H9 (cell line): ENCODE data around the gene SH3BP5. TPM values are rescaled to one million over a fixed set of nuclear protein-coding genes. Genes with fewer than 3 reads are reported as not detected.

ENCODE experiments used
- DNase-seq: peaks from one replicate; pipeline ENCODE4 v3.0.0-alpha.2; 2017
- H2AFZ ChIP-seq: one replicate; pipeline ENCODE4 v1.6.1; 2013; ENCODE audit warnings: mild to moderate bottlenecking, low read length, control low read depth, moderate library complexity
- H2AK5ac ChIP-seq: 2 replicates; pipeline ENCODE4 v1.6.1; 2013; ENCODE audit warnings: low read length, control low read depth, mixed read lengths; ENCODE audit not compliant: insufficient read length
- H2BK120ac ChIP-seq: one replicate; pipeline ENCODE4 v1.6.1; 2013; ENCODE audit warnings: low read depth, mild to moderate bottlenecking, low read length, control low read depth, inconsistent platforms; ENCODE audit not compliant: poor library complexity, severe bottlenecking
- H2BK12ac ChIP-seq: 2 replicates; pipeline ENCODE4 v1.6.1; 2013; ENCODE audit warnings: low read length, control low read depth, mixed read lengths, low read depth; ENCODE audit not compliant: insufficient read length
- H2BK15ac ChIP-seq: 2 replicates; pipeline ENCODE4 v1.6.1; 2013; ENCODE audit warnings: low read depth, low read length, control low read depth
- H2BK20ac ChIP-seq: one replicate; pipeline ENCODE4 v1.6.1; 2013; ENCODE audit warnings: low read depth, mild to moderate bottlenecking, low read length, control low read depth, inconsistent platforms; ENCODE audit not compliant: poor library complexity, severe bottlenecking
- H2BK5ac ChIP-seq: 2 replicates; pipeline ENCODE4 v1.6.1; 2013; ENCODE audit warnings: low read length, control low read depth, mixed read lengths; ENCODE audit not compliant: insufficient read length
- H3K14ac ChIP-seq: 2 replicates; pipeline ENCODE4 v1.6.1; 2013; ENCODE audit warnings: low read length, control low read depth; ENCODE audit not compliant: insufficient read depth
- H3K18ac ChIP-seq: 2 replicates; pipeline ENCODE4 v1.6.1; 2013; ENCODE audit warnings: low read depth, mild to moderate bottlenecking, mixed read lengths, low read length, control low read depth; ENCODE audit not compliant: insufficient read length
- H3K23ac ChIP-seq: 2 replicates; pipeline ENCODE4 v1.6.1; 2013; ENCODE audit warnings: low read length, control low read depth, mixed read lengths, low read depth; ENCODE audit not compliant: insufficient read length
- H3K23me2 ChIP-seq: 2 replicates; pipeline ENCODE4 v1.6.1; 2013; ENCODE audit warnings: low read depth, mild to moderate bottlenecking, mixed read lengths, low read length, control low read depth; ENCODE audit not compliant: insufficient read length, poor library complexity, severe bottlenecking
- H3K27ac ChIP-seq: 2 replicates; pipeline ENCODE4 v1.5.1; 2013; ENCODE audit warnings: low read length, control low read depth, mixed read lengths, low read depth; ENCODE audit not compliant: insufficient read length
- H3K27me3 ChIP-seq: 2 replicates; pipeline ENCODE4 v1.6.1; 2013; ENCODE audit warnings: low read length, control low read depth, inconsistent platforms; ENCODE audit not compliant: insufficient read depth
- H3K4ac ChIP-seq: 2 replicates; pipeline ENCODE4 v1.6.1; 2013; ENCODE audit warnings: low read depth, mild to moderate bottlenecking, control low read depth, inconsistent platforms, low read length, moderate library complexity
- H3K4me1 ChIP-seq: 2 replicates; pipeline ENCODE4 v1.6.1; 2013; ENCODE audit warnings: low read length, control low read depth, inconsistent platforms; ENCODE audit not compliant: insufficient read depth
- H3K4me2 ChIP-seq: 2 replicates; pipeline ENCODE4 v1.6.1; 2013; ENCODE audit warnings: low read length, control low read depth, mixed read lengths; ENCODE audit not compliant: insufficient read length, insufficient read depth
- H3K56ac ChIP-seq: 2 replicates; pipeline ENCODE4 v1.6.1; 2013; ENCODE audit warnings: low read depth, mild to moderate bottlenecking, mixed read lengths, low read length, control low read depth; ENCODE audit not compliant: insufficient read length
- H3K79me1 ChIP-seq: 2 replicates; pipeline ENCODE4 v1.6.1; 2013; ENCODE audit warnings: low read depth, mild to moderate bottlenecking, moderate library complexity, low read length, control low read depth, inconsistent platforms; ENCODE audit not compliant: insufficient read depth, poor library complexity, severe bottlenecking
- H3K79me2 ChIP-seq: 2 replicates; pipeline ENCODE4 v1.6.1; 2013; ENCODE audit warnings: low read length, control low read depth, inconsistent platforms; ENCODE audit not compliant: insufficient read depth
- H3K9ac ChIP-seq: 2 replicates; pipeline ENCODE4 v1.6.1; 2013; ENCODE audit warnings: low read length, control low read depth, mixed read lengths; ENCODE audit not compliant: insufficient read length; ENCODE audit errors: extremely low read depth
- H3K9me3 ChIP-seq: one replicate; pipeline ENCODE4 v1.6.1; 2013; ENCODE audit warnings: low read depth, low read length, inconsistent platforms; ENCODE audit not compliant: control insufficient read depth
- H3T11ph ChIP-seq: one replicate; pipeline ENCODE4 v1.6.1; 2013; ENCODE audit warnings: mild to moderate bottlenecking, low read length, control low read depth, inconsistent platforms
- H4K20me1 ChIP-seq: one replicate; pipeline ENCODE4 v1.6.1; 2013; ENCODE audit not compliant: control insufficient read depth, insufficient read length, insufficient read depth
- H4K5ac ChIP-seq: 2 replicates; pipeline ENCODE4 v1.6.1; 2013; ENCODE audit warnings: low read depth, mild to moderate bottlenecking, mixed read lengths, low read length, control low read depth; ENCODE audit not compliant: insufficient read length
- H4K8ac ChIP-seq: replicated peaks from 2 replicates; pipeline ENCODE4 v1.6.1; 2013; ENCODE audit warnings: low read length, control low read depth, mixed read lengths, low read depth; ENCODE audit not compliant: insufficient read length
- H4K91ac ChIP-seq: 2 replicates; pipeline ENCODE4 v1.6.1; 2013; ENCODE audit warnings: low read depth, mild to moderate bottlenecking, moderate library complexity, mixed read lengths, low read length, control low read depth; ENCODE audit not compliant: insufficient read length
- H3K27ac Mint-ChIP-seq, 3 experiments: 2 replicates in 2 of 3; 3 replicates in 1 of 3; pipeline ENCODE4 v1.8.0; 2020 to 2021; ENCODE audit warnings: mixed read lengths in 3 of 3, mild to moderate bottlenecking in 1 of 3, moderate library complexity in 1 of 3
- H3K27me3 Mint-ChIP-seq: 2 replicates; pipeline ENCODE4 v1.8.0; 2021; ENCODE audit warnings: low read depth, mild to moderate bottlenecking, moderate library complexity, mixed read lengths
- H3K36me3 Mint-ChIP-seq, 3 experiments: 2 replicates in 2 of 3; 3 replicates in 1 of 3; pipeline ENCODE4 v1.8.0; 2020 to 2021; ENCODE audit warnings: low read depth in 3 of 3, mixed read lengths in 3 of 3; ENCODE audit not compliant: insufficient read depth in 1 of 3
- H3K4me1 Mint-ChIP-seq, 2 experiments: 2 replicates each; pipeline ENCODE4 v1.8.0; 2020; ENCODE audit warnings: mixed read lengths in 2 of 2
- H3K4me3 Mint-ChIP-seq, 2 experiments: 2 replicates in 1 of 2; 3 replicates in 1 of 2; pipeline ENCODE4 v1.8.0; 2020 to 2021; ENCODE audit warnings: mild to moderate bottlenecking in 2 of 2, mixed read lengths in 2 of 2, moderate library complexity in 1 of 2
- H3K9me3 Mint-ChIP-seq, 2 experiments: 2 replicates in 1 of 2; 3 replicates in 1 of 2; pipeline ENCODE4 v1.8.0; 2020; ENCODE audit warnings: mild to moderate bottlenecking in 2 of 2, mixed read lengths in 2 of 2, moderate library complexity in 1 of 2
- WGBS: extraction: QIAGEN DNeasy Blood & Tissue Kit; methylation state at CpG from one replicate; pipeline ENCODE4 v1.1.7; 2013; ENCODE audit warnings: missing lambda C conversion rate, low lambda C conversion rate, mixed read lengths; ENCODE audit not compliant: insufficient read length; ENCODE audit errors: extremely low coverage; 5-methylcytosine and 5-hydroxymethylcytosine counted together
- total RNA-seq: library from RNA; stranded (reverse); gene quantifications from 2 replicates; pipeline ENCODE4 v1.2.1, GENCODE V29; 2021
- TF ChIP-seq, protein P1 (sequence below): fragments of 200-600 bp; sonication (generic); conservative IDR thresholded peaks from 3 replicates; pipeline ENCODE4 v1.8.0; 2021; ENCODE audit warnings: antibody characterized with exemption, mild to moderate bottlenecking

The SH3BP5 gene
- total RNA-seq, 1 experiment from 2014 or later: 6.8 TPM

DNA sequence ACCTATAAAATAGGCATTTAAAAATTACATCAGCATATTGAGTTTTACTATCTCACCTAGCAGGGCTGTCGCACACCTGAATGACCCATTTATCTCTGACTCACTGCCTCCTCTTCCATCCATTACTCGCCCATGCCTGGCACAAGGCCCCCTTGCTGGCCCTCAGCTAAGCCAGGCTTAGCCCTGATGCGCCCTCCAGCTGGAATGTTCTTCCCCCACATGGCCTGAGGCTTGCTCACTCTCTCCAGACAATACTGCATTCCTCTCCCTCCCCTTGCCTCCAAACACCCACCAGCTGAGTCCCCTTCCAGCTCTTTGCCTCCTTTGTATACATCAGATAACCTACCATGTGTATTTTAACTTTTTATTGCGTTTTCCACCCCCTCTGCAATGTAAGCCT is 7.2 kb downstream of the SH3BP5 start:
- Histone ChIP-seq H4K8ac (no peak overlapping the region), H3K4me2 (no peak overlapping the region), H2AFZ (no peak overlapping the region), H2AK5ac (no peak overlapping the region), H3K4me1 (no peaks in the 10 kb centered on the region; the same call in 1 of the 2 replicates), H2BK15ac (no peak overlapping the region), H3K56ac (no peak overlapping the region), H3K23me2 (no peaks in the 10 kb centered on the region), H3K18ac (no peak overlapping the region), H3K27ac (no peak overlapping the region), H2BK120ac (no peak overlapping the region), H3K79me1 (no peaks in the 10 kb centered on the region), H3K79me2 (no peaks in the 10 kb centered on the region), H3K9ac (no peak overlapping the region), H4K20me1 (no peaks in the 10 kb centered on the region), H4K91ac (no peak overlapping the region), H2BK5ac (peak overlapping the region; percentile 19), H2BK12ac (no peak overlapping the region), H3T11ph (no peak overlapping the region), H3K14ac (no peak overlapping the region), H3K4ac (no peak overlapping the region), H4K5ac (no peak overlapping the region), H2BK20ac (no peak overlapping the region), H3K9me3 (no peaks in the 10 kb centered on the region), H3K27me3 (no peaks in the 10 kb centered on the region), H3K23ac (no peak overlapping the region)
- TF ChIP-seq, protein P1, sequence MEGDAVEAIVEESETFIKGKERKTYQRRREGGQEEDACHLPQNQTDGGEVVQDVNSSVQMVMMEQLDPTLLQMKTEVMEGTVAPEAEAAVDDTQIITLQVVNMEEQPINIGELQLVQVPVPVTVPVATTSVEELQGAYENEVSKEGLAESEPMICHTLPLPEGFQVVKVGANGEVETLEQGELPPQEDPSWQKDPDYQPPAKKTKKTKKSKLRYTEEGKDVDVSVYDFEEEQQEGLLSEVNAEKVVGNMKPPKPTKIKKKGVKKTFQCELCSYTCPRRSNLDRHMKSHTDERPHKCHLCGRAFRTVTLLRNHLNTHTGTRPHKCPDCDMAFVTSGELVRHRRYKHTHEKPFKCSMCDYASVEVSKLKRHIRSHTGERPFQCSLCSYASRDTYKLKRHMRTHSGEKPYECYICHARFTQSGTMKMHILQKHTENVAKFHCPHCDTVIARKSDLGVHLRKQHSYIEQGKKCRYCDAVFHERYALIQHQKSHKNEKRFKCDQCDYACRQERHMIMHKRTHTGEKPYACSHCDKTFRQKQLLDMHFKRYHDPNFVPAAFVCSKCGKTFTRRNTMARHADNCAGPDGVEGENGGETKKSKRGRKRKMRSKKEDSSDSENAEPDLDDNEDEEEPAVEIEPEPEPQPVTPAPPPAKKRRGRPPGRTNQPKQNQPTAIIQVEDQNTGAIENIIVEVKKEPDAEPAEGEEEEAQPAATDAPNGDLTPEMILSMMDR: no peak
- H3K4me3 Mint-ChIP-seq: no peak overlapping the region
- peak overlapping the region in 1 of 3 experiments; percentile 1; a peak in 3 of 7 replicates for H3K27ac Mint-ChIP-seq
- peaks cover 0 to 5% (median 2%) of the 10 kb centered on the region in 3 experiments; a peak in 2 of 7 replicates for H3K36me3 Mint-ChIP-seq
- H3K27me3 Mint-ChIP-seq: peaks cover 2% of the 10 kb centered on the region; the same call in 1 of the 2 replicates
- peaks cover 36 to 37% of the 10 kb centered on the region in 2 experiments for H3K4me1 Mint-ChIP-seq
- no peaks in the 10 kb centered on the region for H3K9me3 Mint-ChIP-seq
- peak; percentile 56 for DNase-seq
- WGBS: no CpG with 5 or more reads among the region's 4 CpGs
